Body of pancreas (tissue), 4 donors: ENCODE measurements around the gene RITA1. TPM values are rescaled to one million over a fixed set of nuclear protein-coding genes. Genes with fewer than 3 reads are reported as not detected.

ENCODE experiments used
- ATAC-seq: fragments of 150-250 bp; one replicate; pipeline ENCODE4 v1.9.1; 2016
- DNase-seq, 4 donors: peaks; one replicate each; pipeline ENCODE4 v3.0.0-alpha.2; 2019
- H3K27ac ChIP-seq, 4 donors: fragments of 200-600 bp; sonication (generic); 1 replicate in 3 of 4; 2 replicates in 1 of 4; pipeline versions ENCODE4 v1.5.1 to v1.6.1; 2016 to 2019; ENCODE audit warnings: mild to moderate bottlenecking in 1 of 4, mixed read lengths in 1 of 4, moderate library complexity in 1 of 4
- H3K27me3 ChIP-seq, 2 donors: fragments of 200-600 bp; sonication (generic); one replicate each; pipeline ENCODE4 v1.6.0; 2016; ENCODE audit warnings: mild to moderate bottlenecking in 1 of 2
- H3K36me3 ChIP-seq, 2 donors: fragments of 200-600 bp; sonication (generic); replicated peaks in 1 of 2; 2 replicates each; pipeline ENCODE4 v1.5.1; 2016; ENCODE audit warnings: low read depth in 2 of 2; ENCODE audit not compliant: insufficient read depth in 1 of 2
- H3K4me1 ChIP-seq: fragments of 200-600 bp; sonication (generic); one replicate; pipeline ENCODE4 v1.6.0; 2016
- H3K4me3 ChIP-seq, 2 donors: fragments of 200-600 bp; sonication (generic); 1 replicate in 1 of 2; 2 replicates in 1 of 2; pipeline ENCODE4 v1.5.1; 2016 to 2019
- H3K9me3 ChIP-seq, 3 donors: fragments of 200-600 bp; sonication (generic); 1 replicate in 2 of 3; 2 replicates in 1 of 3; pipeline ENCODE4 v1.5.1; 2016
- POLR2A ChIP-seq, 3 donors: fragments of 450-650 bp; IDR thresholded peaks; one replicate each; pipeline ENCODE4 v1.6.1; 2016; ENCODE audit warnings: antibody characterized with exemption in 3 of 3, mild to moderate bottlenecking in 2 of 3
- WGBS, 2 donors: methylation state at CpG; one replicate each; pipeline ENCODE4 v1.1.5; 2017; 5-methylcytosine and 5-hydroxymethylcytosine counted together
- intact Hi-C: fragments of 100-400 bp; cut with DNase I; formaldehyde crosslinking; loops from one replicate; pipeline ENCODE4 v1.15.1; 2023
- total RNA-seq, 2 donors: library from RNA; depleted of rRNA; stranded (reverse); fragments of >200 nt; gene quantifications; one replicate each; pipeline ENCODE4 v1.1.0, GENCODE V29; 2016
- TF ChIP-seq, protein P1 (sequence below), 7 experiments: fragments of 450-650 bp in 4 of 7; fragments of 200-600 bp in 3 of 7; sonication (generic) in 3 of 7; IDR thresholded peaks; one replicate each; pipeline ENCODE4 v1.5.1; 2016 to 2019; ENCODE audit warnings: antibody characterized with exemption in 7 of 7

Gene RITA1
- total RNA-seq, 2 donors from 2014 or later = 6.9 to 15.3 TPM

DNA sequence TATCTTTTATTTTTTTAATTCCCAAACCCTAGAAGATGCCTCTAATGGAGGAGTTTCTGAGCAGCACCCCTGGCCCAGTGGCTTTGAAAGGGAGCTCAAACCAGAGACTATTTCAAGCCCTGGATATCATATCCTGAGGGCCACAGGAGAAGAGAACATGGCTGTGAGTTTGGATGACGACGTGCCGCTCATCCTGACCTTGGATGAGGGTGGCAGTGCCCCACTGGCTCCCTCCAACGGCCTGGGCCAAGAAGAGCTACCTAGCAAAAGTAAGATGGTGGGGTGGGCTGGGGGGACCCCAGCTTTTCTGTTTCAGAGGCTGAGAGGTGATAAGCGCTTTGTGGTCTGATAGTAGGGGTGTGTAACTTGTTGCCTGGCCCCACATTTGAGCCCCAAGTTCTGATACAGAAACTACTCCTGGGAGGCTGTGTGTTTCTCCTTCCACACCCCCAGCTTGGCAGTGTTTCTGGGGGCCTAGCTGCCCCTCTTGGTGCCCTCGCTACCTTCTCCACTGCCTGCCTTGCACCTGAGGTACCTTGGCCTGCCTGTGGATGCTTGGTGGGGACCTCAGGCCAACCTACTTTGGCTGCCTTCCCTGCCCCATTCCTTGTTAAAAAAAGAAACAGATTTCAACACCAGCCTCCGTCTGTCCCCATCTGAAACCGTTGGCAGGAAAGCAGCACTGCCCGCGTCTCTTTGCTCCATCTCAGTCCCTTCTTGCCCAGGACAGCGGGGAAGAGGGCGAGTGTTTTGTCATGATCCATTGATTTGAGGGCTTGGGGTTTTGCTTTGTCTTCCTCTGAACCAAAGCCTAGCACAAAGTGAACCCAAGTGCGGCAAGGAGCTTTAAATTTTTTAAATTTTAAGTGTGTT, 41.4 kb downstream of the RITA1 start:
- TF ChIP-seq POLR2A (IDR thresholded peaks at IDR 0.05) = no peak
- TF ChIP-seq, protein P1, sequence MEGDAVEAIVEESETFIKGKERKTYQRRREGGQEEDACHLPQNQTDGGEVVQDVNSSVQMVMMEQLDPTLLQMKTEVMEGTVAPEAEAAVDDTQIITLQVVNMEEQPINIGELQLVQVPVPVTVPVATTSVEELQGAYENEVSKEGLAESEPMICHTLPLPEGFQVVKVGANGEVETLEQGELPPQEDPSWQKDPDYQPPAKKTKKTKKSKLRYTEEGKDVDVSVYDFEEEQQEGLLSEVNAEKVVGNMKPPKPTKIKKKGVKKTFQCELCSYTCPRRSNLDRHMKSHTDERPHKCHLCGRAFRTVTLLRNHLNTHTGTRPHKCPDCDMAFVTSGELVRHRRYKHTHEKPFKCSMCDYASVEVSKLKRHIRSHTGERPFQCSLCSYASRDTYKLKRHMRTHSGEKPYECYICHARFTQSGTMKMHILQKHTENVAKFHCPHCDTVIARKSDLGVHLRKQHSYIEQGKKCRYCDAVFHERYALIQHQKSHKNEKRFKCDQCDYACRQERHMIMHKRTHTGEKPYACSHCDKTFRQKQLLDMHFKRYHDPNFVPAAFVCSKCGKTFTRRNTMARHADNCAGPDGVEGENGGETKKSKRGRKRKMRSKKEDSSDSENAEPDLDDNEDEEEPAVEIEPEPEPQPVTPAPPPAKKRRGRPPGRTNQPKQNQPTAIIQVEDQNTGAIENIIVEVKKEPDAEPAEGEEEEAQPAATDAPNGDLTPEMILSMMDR (IDR thresholded peaks at IDR 0.05) = no peak
- WGBS, 2 donors = 71 to 79% methylated on average over 13 of the region's 13 CpGs
- no peaks in the 10 kb centered on the region for H3K27me3 ChIP-seq
- no peak overlapping the region for H3K4me3 ChIP-seq
- ATAC-seq = no peak
- peaks cover 55% of the 10 kb centered on the region for H3K4me1 ChIP-seq
- intact Hi-C loops = no loop called here
- no peaks in the 10 kb centered on the region for H3K9me3 ChIP-seq
- DNase-seq = no peak
- H3K36me3 ChIP-seq = peaks cover 0 to 5% of the 10 kb centered on the region in 2 donors
- no peak overlapping the region for H3K27ac ChIP-seq

DNA sequence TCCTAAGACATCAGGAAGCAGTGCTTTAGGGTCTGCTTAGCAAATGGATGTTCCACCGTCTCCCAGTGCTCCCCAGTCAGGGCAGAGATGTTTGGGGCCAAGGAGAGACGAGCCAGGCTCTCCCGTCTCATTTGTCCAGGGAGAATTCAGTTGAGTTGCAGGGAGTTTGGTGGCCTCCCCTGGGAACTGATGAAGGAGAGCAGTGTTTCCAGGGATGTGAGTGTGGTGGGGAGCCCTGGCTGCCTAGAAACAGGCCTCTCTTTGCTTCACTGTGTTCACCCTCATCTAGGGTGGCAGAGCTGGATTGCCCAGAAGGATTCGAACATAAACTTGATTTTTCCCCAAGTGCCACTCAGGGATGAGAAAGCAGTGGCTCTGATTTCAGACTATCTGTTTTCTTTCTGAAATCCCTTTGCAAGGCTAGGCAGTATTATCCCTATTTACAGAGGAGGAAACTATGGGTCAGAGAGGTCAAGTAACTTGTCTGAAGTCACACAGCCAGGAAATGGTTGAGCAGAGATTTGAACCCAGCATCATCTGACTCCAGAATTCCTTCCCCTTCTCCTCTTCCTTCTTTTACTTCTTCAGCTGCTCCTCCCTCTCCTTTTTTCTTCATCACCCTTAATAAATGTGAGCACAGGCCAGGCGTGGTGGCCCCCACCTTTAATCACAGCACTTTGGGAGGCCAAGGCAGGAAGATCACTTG, 42.3 kb downstream of the RITA1 start:
- 89% methylated on average over 5 of the region's 5 CpGs for WGBS, 2 donors
- TF ChIP-seq, protein P1 (IDR thresholded peaks at IDR 0.05) = no peak
- TF ChIP-seq POLR2A (IDR thresholded peaks at IDR 0.05) = no peak
- DNase-seq = no peak
- no peak overlapping the region for H3K27ac ChIP-seq
- H3K27me3 ChIP-seq = no peaks in the 10 kb centered on the region
- intact Hi-C loops = no loop called here
- peaks cover 0 to 5% of the 10 kb centered on the region in 2 donors for H3K36me3 ChIP-seq
- H3K4me1 ChIP-seq = peaks cover 51% of the 10 kb centered on the region
- no peaks in the 10 kb centered on the region for H3K9me3 ChIP-seq
- ATAC-seq = no peak
- no peak overlapping the region for H3K4me3 ChIP-seq

DNA sequence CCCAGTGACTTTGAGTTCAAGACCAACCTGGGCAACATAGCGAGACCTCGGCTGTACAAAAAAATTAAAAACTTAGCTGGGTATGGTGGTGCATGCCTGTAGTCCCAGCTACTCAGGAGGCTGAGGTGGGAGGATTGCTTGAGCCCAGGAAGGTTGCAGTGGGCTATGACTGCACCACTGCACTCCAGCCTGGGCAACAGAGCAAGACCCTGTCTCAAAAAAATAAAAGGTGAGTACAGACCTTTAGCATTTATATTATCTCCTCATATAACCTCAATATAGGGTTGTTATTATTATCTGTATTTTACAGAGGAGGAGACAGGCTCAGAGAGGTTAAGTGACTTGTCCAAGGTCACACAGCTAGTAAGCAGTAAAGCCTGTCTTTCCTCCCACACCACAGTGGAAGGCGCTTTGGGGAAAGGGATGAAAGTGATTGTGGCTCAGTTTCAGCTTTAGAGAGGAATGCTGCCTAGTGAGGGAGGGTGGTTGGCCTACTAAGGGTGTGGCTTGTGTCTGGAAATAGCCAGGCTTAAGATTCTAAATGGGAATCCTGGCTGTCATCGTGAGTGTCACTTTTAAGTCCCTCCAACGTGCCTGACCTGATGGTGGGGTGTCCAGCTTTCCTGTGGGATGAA, 43.0 kb downstream of the RITA1 start:
- 82 to 86% methylated on average over 5 of the region's 5 CpGs for WGBS, 2 donors
- peaks cover 0 to 5% of the 10 kb centered on the region in 2 donors for H3K36me3 ChIP-seq
- H3K4me1 ChIP-seq = peaks cover 44% of the 10 kb centered on the region
- TF ChIP-seq, protein P1 (IDR thresholded peaks at IDR 0.05) = no peak
- no peak for TF ChIP-seq POLR2A (IDR thresholded peaks at IDR 0.05)
- H3K9me3 ChIP-seq = no peaks in the 10 kb centered on the region
- no peak for ATAC-seq
- H3K27ac ChIP-seq = peak overlapping the region in 1 of 4 donors; percentile 31
- no peak overlapping the region for H3K4me3 ChIP-seq
- H3K27me3 ChIP-seq = no peaks in the 10 kb centered on the region
- intact Hi-C loops = no loop called here
- no peak for DNase-seq

DNA sequence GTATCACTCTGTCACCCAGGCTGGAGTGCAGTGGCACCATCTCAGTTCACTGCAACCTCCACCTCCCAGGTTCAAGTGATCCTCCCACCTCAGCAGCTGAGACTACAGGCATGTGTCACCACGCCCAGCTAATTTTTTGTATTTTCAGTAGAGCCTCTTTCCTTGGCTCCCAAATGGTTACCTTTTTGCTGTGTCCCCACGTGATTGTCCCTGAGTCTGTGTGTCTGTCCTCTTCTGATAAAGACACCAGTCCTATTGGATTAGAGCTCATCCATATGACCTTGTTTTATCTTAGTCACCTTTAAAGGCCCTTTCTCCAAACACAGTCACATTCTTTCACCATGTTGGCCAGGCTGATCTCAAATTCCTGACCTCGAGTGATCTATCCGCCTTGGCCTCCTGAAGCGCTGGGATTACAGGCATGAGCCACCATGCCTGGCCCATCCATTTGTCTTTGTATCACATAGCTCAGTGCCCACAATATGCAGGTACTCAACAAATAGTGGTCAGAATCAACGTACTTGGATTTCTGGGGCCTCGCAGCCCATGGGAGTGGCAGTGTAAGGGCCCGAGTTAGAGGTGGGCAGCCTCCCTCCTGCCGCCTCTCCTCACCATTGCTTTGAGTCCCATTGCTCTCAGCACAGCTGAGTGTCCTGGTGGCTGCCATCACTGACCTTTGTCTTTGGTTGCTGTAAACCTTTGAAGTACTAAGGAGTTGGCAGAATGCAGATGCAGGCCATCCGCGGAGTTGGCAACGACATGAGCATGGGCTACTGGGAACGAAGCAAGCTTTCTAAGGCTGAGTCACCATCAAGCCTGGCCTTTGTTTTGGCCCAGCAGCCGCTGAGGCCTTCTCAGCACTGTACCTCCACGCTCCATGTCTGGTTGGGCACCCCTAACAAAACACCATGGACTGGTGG, 45.1 kb downstream of the RITA1 start:
- DNase-seq (peak in 1 of 4 donors; percentile 63), ATAC-seq (no peak)
- H3K36me3 ChIP-seq = peaks cover 0 to 5% of the 10 kb centered on the region in 2 donors
- H3K4me3 ChIP-seq = no peak overlapping the region
- 91 to 93% methylated on average over 10 to 15 of the region's 15 CpGs for WGBS, 2 donors
- intact Hi-C loops = no loop called here
- peak overlapping the region; percentile 69 to 81 (median 72) for H3K27ac ChIP-seq
- no peaks in the 10 kb centered on the region for H3K9me3 ChIP-seq
- peaks cover 36% of the 10 kb centered on the region for H3K4me1 ChIP-seq
- H3K27me3 ChIP-seq = no peaks in the 10 kb centered on the region
- TF ChIP-seq, protein P1 (IDR thresholded peaks at IDR 0.05) = no peak
- no peak for TF ChIP-seq POLR2A (IDR thresholded peaks at IDR 0.05)
